Esophagus mucosa (tissue), 1 donor: ENCODE data around the gene CDH4. TPM values are rescaled to one million over a fixed set of nuclear protein-coding genes. Genes with fewer than 3 reads are reported as not detected.

Experiments used
- ATAC-seq: fragments of 200-7000 bp; cut with Tn5 transposase; one replicate; pipeline ENCODE4 v1.9.1; 2020
- total RNA-seq: library from RNA; stranded (reverse); gene quantifications from one replicate; pipeline ENCODE4 v1.2.4, GENCODE V29; 2023
- donor health status: DM: yes; HTN: yes; CAD: no.

Gene CDH4
- total RNA-seq, 1 donor from 2014 or later, result not detected

DNA sequence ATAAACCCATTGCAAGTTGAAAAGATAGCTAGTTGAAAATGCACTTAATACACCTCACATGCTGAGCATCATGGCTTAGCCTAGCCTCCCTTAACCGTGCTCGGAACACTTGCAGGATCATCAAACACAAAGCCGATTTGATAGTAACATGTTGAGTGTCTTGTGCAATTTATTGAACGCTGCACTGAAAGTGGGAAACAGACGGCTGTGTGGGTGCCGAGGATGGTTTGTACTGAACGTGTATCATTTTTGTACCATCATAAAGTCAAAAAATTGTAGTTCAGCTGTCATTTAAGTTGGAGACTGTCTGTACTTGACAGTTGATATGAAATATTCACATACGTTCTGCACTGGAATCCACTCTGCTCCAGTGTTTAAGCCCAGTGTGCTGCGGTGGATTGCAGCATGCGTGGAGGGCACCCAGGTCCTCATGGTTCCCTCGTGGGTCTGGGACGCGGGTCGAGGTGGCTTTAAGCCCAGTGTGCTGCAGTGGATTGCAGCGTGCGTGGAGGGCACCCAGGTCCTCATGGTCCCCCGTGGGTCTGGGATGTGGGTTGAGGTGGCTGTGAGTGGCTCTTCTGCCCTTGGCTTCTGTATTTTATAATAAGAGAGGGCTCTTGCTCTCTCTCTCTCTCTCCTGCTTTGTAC lies 77.0 kb downstream of the CDH4 start:
- ATAC-seq, result no peak

GRCh38 chr20:61330441-61330840 lies 78.4 kb downstream of the CDH4 start:
- ATAC-seq, result no peak

- peak; percentile 72 for ATAC-seq
Observed at GRCh38 chr20:61331543-61331942, 79.5 kb downstream of the CDH4 start.

DNA sequence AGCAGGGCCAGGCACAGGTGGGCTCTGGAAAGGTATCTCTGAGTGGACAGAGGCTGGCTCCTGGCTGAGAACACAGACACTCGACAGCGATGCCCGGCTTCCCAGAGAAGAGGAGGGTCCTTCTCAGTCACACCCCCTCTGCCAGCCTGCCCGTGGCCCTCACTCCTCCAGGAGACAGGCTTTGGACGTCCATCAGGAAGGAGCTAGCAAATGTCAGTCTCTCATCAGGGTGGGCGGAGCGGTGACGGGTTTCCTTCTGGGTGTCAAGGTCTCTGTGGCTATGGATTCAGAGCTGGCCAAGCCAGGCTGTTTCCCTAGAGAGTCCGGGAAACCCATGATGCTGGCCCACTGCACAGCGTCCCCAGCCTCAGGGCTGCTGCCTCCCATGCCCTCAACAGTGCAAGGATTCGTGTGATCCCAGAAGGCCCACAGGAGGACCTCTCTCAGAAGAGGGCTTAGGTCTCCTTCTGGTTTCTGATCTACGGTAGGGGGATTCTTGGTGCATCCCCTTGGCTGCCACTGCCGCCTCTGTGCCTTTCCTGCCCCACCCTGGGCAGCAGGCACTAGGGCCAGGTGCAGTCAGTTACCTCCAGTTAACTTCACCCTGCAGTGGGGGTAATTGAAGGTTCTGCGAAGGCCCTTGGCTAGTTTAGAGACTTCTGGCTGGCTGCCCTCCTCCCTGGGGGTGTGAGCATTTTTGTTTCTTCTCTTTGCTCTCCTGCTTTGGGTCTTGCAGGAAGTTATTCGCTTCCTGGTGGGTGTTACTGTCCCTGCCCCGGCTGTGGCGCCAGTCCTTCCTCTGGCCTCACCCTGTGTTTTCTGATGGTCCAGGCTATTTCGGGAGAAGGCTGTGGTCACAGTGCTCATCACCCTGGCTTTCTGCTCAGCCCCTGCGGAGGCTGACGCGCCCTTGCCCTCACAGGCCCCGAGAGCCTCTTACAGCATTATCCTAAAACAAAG lies 80.2 kb downstream of the CDH4 start:
- ATAC-seq, result no peak

DNA sequence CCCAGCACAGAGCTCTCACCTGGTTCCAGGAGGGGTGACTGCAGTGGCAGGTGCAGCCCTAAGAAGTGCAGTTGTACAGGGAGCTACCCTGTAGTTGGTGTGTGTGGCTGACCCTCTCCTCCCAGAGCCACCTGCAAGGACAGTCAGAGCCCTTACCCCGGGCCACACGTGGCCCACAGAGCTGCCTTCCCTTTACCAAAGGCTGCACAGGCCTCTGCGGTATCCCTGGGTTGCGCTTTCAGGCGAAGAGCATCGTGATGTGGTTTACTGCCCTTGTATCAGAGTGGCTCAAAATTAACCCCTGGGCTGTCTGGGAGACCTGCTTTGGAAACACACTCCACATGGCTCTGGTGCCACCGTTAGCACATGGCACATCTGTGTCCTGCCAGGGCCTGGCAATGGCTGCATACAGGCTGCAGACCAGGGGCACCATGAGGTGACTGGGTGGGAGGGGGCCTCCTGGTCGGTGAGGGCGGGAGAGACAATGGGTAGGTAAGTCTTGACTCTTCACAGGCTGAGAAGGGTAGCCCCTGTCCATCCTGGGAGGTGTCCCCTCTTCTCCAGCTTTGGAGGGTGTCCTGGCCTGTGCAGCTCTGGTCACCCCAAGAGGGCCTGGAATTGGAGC lies 81.5 kb downstream of the CDH4 start:
- ATAC-seq, result no peak

GRCh38 chr20:61340157-61340556 lies 88.1 kb downstream of the CDH4 start:
- no peak for ATAC-seq

- no peak for ATAC-seq
Observed at GRCh38 chr20:61341605-61342004, 89.5 kb downstream of the CDH4 start.

DNA sequence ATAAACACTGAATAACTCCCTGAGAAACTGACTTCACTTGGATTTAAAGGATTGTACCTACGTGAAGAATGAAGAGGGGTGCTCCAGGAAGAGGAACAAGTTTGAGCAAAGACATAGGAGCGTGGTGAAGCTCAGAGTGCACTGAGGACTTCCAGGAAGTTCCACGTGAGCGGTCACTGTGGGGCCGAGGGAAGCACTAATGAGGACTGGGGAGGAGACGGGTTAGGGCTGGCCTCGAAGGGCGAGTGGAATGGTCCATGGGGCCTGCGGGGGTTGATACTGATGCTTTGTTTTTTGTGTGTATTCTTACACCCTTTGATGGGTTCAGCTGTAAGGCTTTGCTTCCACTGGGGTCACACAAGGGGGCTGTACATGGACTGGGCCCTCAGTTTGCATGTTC lies 91.9 kb downstream of the CDH4 start:
- no peak for ATAC-seq

GRCh38 chr20:61345656-61346055 lies 93.6 kb downstream of the CDH4 start:
- no peak for ATAC-seq

- no peak for ATAC-seq
Observed at GRCh38 chr20:61346996-61347395, 94.9 kb downstream of the CDH4 start.

- ATAC-seq, result no peak
Observed at GRCh38 chr20:61347443-61347842, 95.4 kb downstream of the CDH4 start.

DNA sequence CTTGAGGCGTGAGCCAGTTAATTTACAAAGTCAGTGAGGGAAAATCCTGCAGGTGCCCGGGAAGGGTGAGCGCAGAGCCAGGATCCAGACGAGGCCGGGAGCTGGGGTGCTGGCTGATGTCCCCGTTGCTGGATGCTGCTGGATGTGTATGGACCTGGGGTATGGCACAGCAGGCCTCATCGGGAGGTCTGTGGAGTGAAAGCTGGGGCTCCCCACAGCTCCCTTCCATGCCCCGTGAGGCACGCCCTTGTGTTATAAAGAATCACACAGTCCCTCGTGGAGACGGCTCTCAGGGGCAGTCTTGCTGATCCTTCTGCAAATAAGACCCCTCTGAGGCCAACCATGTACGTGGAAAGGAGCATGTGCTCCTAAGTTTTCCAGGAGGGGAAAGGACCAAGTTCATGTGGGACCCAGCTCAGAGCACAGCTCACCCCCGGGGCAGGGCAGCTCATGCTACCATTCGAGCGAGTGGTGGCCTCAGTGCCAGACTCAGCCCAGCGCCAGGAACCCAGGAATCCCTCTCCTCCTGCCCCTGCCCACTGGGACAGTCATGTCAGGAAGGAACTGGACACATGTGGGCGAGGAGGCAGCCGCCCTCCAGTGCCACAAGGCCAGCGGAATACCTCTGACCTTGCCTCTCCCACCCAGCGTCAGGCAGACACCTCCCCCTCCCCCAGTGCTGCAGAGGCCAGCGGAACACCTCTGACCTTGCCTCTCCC lies 97.5 kb downstream of the CDH4 start:
- no peak for ATAC-seq

- no peak for ATAC-seq
Observed at GRCh38 chr20:61350500-61351250, 98.6 kb downstream of the CDH4 start.

DNA sequence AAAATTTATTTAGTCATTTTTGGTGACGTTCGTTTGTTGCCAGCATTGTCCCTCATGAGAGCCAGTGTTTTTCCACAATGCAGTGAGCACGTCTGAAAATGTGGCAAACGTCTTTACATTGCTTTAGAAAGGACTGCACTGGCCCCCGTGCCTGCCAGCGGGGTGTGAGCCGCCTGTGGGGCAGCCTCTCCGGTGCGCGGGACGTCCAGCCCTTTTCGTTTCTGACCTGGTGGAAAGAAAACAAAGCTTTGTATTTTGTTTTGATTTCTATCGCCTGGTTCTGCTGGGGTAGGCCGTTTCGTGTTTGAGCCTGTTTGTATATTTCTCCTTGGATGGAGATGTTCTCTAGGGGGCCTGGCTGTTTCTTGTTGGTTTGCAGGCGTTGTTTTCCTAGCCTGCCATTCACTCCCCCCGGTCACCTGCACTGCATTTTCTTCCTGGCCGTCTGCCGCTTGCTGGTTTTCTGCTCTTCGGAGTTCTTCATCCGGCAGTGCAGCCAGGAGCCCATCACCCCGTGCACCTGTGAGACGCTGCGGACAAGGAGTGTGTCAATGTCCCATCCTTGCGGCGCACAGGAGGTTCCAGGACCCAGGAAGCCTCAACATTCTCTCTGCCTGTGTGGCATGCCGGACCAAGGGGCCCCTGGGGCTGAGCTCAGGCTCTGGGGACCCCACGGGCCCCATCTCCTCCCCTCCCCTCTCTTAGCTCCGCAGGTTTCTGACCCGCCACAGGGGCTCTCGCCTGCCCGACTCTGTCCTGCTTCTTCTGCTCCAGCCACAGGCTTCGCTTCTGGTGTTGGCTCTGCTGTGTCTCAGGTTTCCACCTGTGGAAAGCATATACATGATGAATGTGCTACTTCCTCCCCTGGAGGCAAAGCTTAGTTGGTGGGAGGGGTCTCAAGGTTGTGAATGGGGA lies 100.5 kb downstream of the CDH4 start:
- ATAC-seq, result no peak

DNA sequence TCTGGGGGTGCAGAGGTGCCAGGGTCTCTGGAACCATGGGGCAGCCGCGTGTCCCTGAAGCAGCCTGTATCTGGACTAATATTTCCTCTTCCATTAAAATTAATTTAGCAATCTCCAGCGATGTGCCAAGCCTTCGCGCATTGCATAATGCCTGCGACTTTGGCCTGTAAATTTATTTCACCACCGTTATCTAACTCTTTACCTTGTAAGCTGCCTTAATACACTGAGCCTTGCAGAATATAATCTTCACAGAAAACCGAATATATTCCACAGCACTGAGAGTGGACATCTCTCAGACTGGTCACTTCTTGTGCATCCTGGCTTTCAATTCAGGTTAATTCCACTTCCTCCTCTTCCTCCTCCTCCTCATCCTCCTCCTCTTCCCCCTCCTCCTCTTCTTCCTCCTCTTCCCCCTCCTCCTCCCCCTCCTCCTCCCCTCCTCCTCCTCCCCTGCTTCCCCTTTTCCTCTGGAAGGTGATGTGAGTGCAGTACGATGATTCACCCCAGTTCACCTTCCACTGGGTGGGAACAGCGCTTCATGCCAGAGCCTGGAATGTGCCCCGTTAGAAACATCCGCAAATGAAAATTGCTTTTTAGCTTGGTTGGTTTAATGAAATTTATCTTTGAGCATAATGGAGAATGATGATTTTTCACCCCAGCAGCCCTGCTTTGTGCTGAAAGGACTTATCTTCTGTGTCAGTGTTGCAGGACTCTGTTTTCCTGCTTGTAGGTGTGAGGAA lies 101.4 kb downstream of the CDH4 start:
- no peak for ATAC-seq

- ATAC-seq, result no peak
Observed at GRCh38 chr20:61354001-61354390, 101.9 kb downstream of the CDH4 start.

DNA sequence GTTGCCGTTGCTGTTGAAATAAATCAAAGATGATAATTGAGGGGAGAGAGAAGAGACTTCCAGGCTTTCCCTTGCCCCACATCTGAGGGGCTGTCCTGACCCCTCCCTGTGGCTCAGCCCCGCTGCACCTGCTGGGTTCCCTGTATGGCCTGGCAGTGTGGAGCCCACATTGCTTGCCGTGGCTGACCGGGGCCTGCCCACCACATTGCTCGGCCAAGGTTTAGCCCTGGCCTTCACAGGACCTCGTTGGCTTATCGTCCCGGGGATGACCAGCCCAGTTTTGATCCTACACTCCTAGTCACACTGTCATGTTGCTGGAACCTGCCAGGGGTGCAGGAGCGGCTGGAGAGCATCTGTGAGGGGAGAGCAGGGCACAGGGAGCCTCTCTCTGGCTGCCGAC lies 102.4 kb downstream of the CDH4 start:
- ATAC-seq, result no peak

GRCh38 chr20:61354901-61355495 lies 102.9 kb downstream of the CDH4 start:
- ATAC-seq, result no peak

DNA sequence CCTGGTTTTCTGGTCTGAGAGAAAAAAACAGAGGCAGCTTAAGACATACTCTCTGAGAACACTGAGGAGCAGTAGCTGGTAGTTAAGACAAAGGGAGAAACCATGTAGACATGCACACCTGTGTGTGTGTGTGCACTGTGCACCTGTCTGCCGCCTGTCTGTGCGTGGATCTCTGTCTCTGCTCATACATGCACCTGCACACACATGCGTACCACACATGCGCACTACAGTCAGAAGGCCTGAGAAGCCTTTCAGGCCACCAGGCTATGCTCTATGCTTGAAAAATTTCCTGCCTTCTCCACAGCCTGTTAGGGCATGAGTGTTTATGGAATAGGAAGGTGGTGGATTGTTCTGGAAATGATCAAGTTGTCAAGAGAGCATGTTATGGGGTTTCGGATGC lies 103.5 kb downstream of the CDH4 start:
- ATAC-seq, result no peak

- ATAC-seq, result no peak
Observed at GRCh38 chr20:61356196-61356595, 104.1 kb downstream of the CDH4 start.
